Neural progenitor cell (in vitro differentiated cells): ENCODE results near the gene BCAS1. TPM values are rescaled to one million over a fixed set of nuclear protein-coding genes. Genes with fewer than 3 reads are reported as not detected.

ENCODE experiments used
- DNase-seq: peaks from one replicate; pipeline ENCODE4 v3.0.0-alpha.2; 2016; ENCODE audit warnings: low spot score
- H2AFZ ChIP-seq: fragments of 200-600 bp; sonication (generic); replicated peaks from 2 replicates; pipeline ENCODE4 v1.6.1; 2016; ENCODE audit warnings: antibody characterized with exemption
- H3F3A ChIP-seq: fragments of 200-600 bp; sonication (generic); 2 replicates; pipeline ENCODE4 v1.6.1; 2016; ENCODE audit warnings: antibody characterized with exemption, low read depth
- H3K27ac ChIP-seq: fragments of 200-600 bp; sonication (generic); 2 replicates; pipeline ENCODE4 v1.5.1; 2016; ENCODE audit warnings: mild to moderate bottlenecking
- H3K27me3 ChIP-seq: fragments of 200-600 bp; sonication (generic); 2 replicates; pipeline ENCODE4 v1.6.1; 2016; ENCODE audit warnings: mild to moderate bottlenecking, moderate library complexity
- H3K36me3 ChIP-seq: fragments of 200-600 bp; sonication (generic); 2 replicates; pipeline ENCODE4 v1.5.1; 2016
- H3K4me1 ChIP-seq: fragments of 200-600 bp; sonication (generic); 2 replicates; pipeline ENCODE4 v1.6.1; 2016; ENCODE audit warnings: mixed run types
- H3K4me2 ChIP-seq: fragments of 200-600 bp; sonication (generic); 2 replicates; pipeline ENCODE4 v1.6.1; 2016
- H3K4me3 ChIP-seq: fragments of 200-600 bp; sonication (generic); 2 replicates; pipeline ENCODE4 v1.5.1; 2016
- H3K79me2 ChIP-seq: fragments of 200-600 bp; sonication (generic); 2 replicates; pipeline ENCODE4 v1.6.1; 2016; ENCODE audit warnings: low read depth
- H3K9ac ChIP-seq: fragments of 200-600 bp; sonication (generic); 2 replicates; pipeline ENCODE4 v1.6.1; 2016
- H3K9me3 ChIP-seq: fragments of 200-600 bp; sonication (generic); 2 replicates; pipeline ENCODE4 v1.5.1; 2016; ENCODE audit warnings: low read depth
- H4K20me1 ChIP-seq: fragments of 200-600 bp; sonication (generic); 2 replicates; pipeline ENCODE4 v1.6.1; 2016; ENCODE audit warnings: low read depth
- H3K27ac Mint-ChIP-seq: 3 replicates; pipeline ENCODE4 v1.8.0; 2021; ENCODE audit warnings: mixed read lengths
- H3K27me3 Mint-ChIP-seq: 2 replicates; pipeline ENCODE4 v1.8.0; 2022; ENCODE audit warnings: low read depth, mild to moderate bottlenecking, inconsistent platforms, moderate library complexity, mixed read lengths; ENCODE audit not compliant: insufficient read depth
- H3K36me3 Mint-ChIP-seq: 3 replicates; pipeline ENCODE4 v1.8.0; 2021; ENCODE audit warnings: mixed read lengths
- H3K4me1 Mint-ChIP-seq: 3 replicates; pipeline ENCODE4 v1.8.0; 2021; ENCODE audit warnings: mixed read lengths
- H3K4me3 Mint-ChIP-seq: 3 replicates; pipeline ENCODE4 v1.8.0; 2021; ENCODE audit warnings: mild to moderate bottlenecking, moderate library complexity, mixed read lengths
- H3K9me3 Mint-ChIP-seq: 3 replicates; pipeline ENCODE4 v1.8.0; 2020; ENCODE audit warnings: mixed read lengths
- EZH2 ChIP-seq: fragments of 200-600 bp; sonication (generic); IDR thresholded peaks from 2 replicates; pipeline ENCODE4 v1.6.1; 2017; ENCODE audit warnings: antibody characterized with exemption, mild to moderate bottlenecking, moderate library complexity
- EZH2phosphoT487 ChIP-seq: fragments of 200-600 bp; sonication (generic); IDR thresholded peaks from 2 replicates; pipeline ENCODE4 v1.6.1; 2017; ENCODE audit warnings: antibody characterized with exemption
- total RNA-seq: library from RNA; depleted of rRNA; stranded (reverse); fragments of >200 nt; gene quantifications from 2 replicates; pipeline ENCODE4 v1.2.3, GENCODE V29; 2015; ENCODE audit warnings: low replicate concordance
- TF ChIP-seq, protein P1 (sequence below): fragments of 200-600 bp; sonication (generic); IDR thresholded peaks from 2 replicates; pipeline ENCODE4 v1.5.1; 2017; ENCODE audit warnings: antibody characterized with exemption, mild to moderate bottlenecking

BCAS1 gene
- total RNA-seq, 1 donor from 2014 or later = not detected

DNA sequence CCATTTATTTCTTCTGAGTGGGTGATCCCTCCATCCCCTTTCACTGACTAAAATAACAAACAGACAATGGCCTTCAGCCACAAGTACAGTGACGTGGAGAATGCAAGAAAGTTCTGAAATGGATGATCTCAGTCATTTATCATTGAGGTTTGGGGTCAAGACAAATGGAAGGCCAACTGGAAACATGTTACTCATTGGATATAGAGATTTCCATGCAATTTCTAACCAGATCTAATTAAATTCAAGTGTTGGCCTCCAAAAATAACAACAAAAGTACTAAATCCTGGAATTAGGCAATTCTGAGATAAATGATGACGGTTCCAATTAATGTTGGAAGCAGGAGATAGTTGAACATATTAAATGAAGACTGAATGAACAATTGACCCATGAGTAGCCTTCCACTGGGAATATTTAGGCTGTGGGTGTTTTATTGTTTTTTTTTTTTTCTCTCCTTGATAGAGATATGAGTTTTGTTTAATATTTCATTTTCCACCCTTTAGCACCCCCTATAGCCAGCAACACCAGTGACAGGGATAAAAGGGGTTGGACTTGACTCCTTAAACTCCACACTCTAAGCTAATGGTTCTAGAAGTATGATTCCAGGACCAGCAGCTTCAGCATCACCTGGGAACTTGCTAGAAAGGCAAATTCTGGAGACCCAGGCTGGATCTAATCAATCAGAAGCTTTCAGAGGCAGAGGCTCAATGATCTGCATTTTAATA, 112.8 kb downstream of the BCAS1 start:
- no peaks in the 10 kb centered on the region for H4K20me1 ChIP-seq
- H3K79me2 ChIP-seq = no peaks in the 10 kb centered on the region
- DNase-seq = no peak
- H3K27me3 ChIP-seq = no peaks in the 10 kb centered on the region
- H2AFZ ChIP-seq = no peak overlapping the region
- H3K4me2 ChIP-seq = no peak overlapping the region
- TF ChIP-seq, protein P1, sequence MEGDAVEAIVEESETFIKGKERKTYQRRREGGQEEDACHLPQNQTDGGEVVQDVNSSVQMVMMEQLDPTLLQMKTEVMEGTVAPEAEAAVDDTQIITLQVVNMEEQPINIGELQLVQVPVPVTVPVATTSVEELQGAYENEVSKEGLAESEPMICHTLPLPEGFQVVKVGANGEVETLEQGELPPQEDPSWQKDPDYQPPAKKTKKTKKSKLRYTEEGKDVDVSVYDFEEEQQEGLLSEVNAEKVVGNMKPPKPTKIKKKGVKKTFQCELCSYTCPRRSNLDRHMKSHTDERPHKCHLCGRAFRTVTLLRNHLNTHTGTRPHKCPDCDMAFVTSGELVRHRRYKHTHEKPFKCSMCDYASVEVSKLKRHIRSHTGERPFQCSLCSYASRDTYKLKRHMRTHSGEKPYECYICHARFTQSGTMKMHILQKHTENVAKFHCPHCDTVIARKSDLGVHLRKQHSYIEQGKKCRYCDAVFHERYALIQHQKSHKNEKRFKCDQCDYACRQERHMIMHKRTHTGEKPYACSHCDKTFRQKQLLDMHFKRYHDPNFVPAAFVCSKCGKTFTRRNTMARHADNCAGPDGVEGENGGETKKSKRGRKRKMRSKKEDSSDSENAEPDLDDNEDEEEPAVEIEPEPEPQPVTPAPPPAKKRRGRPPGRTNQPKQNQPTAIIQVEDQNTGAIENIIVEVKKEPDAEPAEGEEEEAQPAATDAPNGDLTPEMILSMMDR = no peak
- TF ChIP-seq EZH2phosphoT487 = no peak
- TF ChIP-seq EZH2 = no peak
- Mint-ChIP-seq H3K36me3 (peaks cover 2% of the 10 kb centered on the region), H3K4me1 (peaks cover 10% of the 10 kb centered on the region), H3K9me3 (peaks cover 5% of the 10 kb centered on the region), H3K4me3 (no peak overlapping the region), H3K27me3 (no peaks in the 10 kb centered on the region), H3K27ac (no peak overlapping the region)
- H3K9me3 ChIP-seq = no peaks in the 10 kb centered on the region
- H3K4me1 ChIP-seq = peaks cover 13% of the 10 kb centered on the region
- H3K9ac ChIP-seq = no peak overlapping the region
- H3K27ac ChIP-seq = no peak overlapping the region
- H3K36me3 ChIP-seq = no peaks in the 10 kb centered on the region
- no peaks in the 10 kb centered on the region for H3F3A ChIP-seq
- no peak overlapping the region for H3K4me3 ChIP-seq

DNA sequence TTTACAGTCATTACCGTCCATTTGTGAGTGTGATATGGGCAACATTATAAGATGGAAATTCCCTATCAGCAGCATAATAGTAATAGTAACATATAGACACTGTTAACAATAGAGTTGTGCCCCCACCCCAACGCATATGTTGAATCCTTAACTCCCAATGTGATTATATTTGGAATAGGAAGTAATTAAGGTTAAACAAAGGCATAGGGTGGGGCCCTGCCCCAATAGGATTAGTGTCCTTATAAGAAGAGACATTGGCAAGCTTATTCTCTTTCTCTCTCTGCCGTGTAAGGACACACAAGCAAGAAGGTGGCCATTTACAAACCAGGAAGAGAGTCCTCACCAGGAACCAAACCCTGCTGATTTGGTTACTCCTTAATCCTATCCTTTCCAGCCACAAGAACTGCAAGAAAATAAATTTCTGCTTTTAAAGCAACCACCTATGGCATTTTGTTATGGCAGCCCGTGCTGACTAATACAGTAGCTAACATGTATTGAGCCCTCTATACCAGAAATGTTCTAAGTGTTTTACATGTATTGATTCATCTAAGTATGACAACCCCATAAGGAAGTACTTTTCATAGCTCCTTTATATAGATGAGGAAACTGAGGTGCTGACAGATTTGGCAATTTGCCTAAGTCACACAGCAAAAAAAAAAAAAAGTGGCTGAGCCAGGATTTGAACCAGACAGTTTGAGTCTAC, 114.2 kb downstream of the BCAS1 start:
- Mint-ChIP-seq H3K4me1 (peaks cover 10% of the 10 kb centered on the region), H3K9me3 (peaks cover 14% of the 10 kb centered on the region), H3K4me3 (no peak overlapping the region), H3K27ac (no peak overlapping the region), H3K36me3 (peaks cover 5% of the 10 kb centered on the region), H3K27me3 (peaks cover 2% of the 10 kb centered on the region)
- no peak overlapping the region for H3K27ac ChIP-seq
- H3K4me2 ChIP-seq = no peak overlapping the region
- TF ChIP-seq, protein P1 = no peak
- TF ChIP-seq EZH2 = no peak
- TF ChIP-seq EZH2phosphoT487 = no peak
- no peak overlapping the region for H3K9ac ChIP-seq
- no peaks in the 10 kb centered on the region for H3K27me3 ChIP-seq
- peaks cover 8% of the 10 kb centered on the region for H3K4me1 ChIP-seq
- H4K20me1 ChIP-seq = no peaks in the 10 kb centered on the region
- no peak for DNase-seq
- H3K36me3 ChIP-seq = no peaks in the 10 kb centered on the region
- H3F3A ChIP-seq = no peaks in the 10 kb centered on the region
- no peaks in the 10 kb centered on the region for H3K9me3 ChIP-seq
- H3K79me2 ChIP-seq = no peaks in the 10 kb centered on the region
- H2AFZ ChIP-seq = no peak overlapping the region
- no peak overlapping the region for H3K4me3 ChIP-seq

- peaks cover 11% of the 10 kb centered on the region for H3K4me1 Mint-ChIP-seq
- H3K27me3 Mint-ChIP-seq = peaks cover 2% of the 10 kb centered on the region
- Histone ChIP-seq H3K36me3 (no peaks in the 10 kb centered on the region), H3K9ac (no peak overlapping the region), H2AFZ (no peak overlapping the region), H3K9me3 (no peaks in the 10 kb centered on the region), H3K27ac (no peak overlapping the region), H4K20me1 (no peaks in the 10 kb centered on the region), H3K27me3 (no peaks in the 10 kb centered on the region), H3K4me1 (peaks cover 6% of the 10 kb centered on the region), H3F3A (no peaks in the 10 kb centered on the region), H3K4me2 (no peak overlapping the region), H3K79me2 (no peaks in the 10 kb centered on the region), H3K4me3 (no peak overlapping the region)
- no peak for DNase-seq
- H3K4me3 Mint-ChIP-seq = no peak overlapping the region
- no peak overlapping the region for H3K27ac Mint-ChIP-seq
- H3K9me3 Mint-ChIP-seq = peaks cover 14% of the 10 kb centered on the region
- peaks cover 5% of the 10 kb centered on the region for H3K36me3 Mint-ChIP-seq
- TF ChIP-seq EZH2phosphoT487 (no peak), EZH2 (no peak)
- TF ChIP-seq, protein P1 = no peak
Observed at GRCh38 chr20:53954723-53955658, 115.4 kb downstream of the BCAS1 start.
